K562 (cell line): Measurements from ENCODE around the gene RTL10. TPM values are rescaled to one million over a fixed set of nuclear protein-coding genes. Genes with fewer than 3 reads are reported as not detected.
A peak's percentile ranks its signal among the peaks of the same experiment; 100 is the strongest.

Source experiments
- ETV5 ChIP-seq: sonication (generic); formaldehyde crosslinking; IDR thresholded peaks from 2 replicates; pipeline ENCODE4 v1.4.0; 2020; ENCODE audit warnings: low read depth, mild to moderate bottlenecking, missing genetic modification reagents
- GTF2E2 ChIP-seq: fragments of 200-800 bp; sonication (Bioruptor generic); IDR thresholded peaks from 2 replicates; pipeline ENCODE4 v1.6.1; 2016; ENCODE audit warnings: missing genetic modification characterization, missing compliant biosample characterization
- MGA ChIP-seq: fragments of 450-650 bp; IDR thresholded peaks from 2 replicates; pipeline ENCODE4 v1.6.1; 2016; ENCODE audit warnings: mild to moderate bottlenecking, moderate library complexity
- PATZ1 ChIP-seq: fragments of 250-450 bp; sonication (Bioruptor Pico); IDR thresholded peaks from 2 replicates; pipeline ENCODE4 v1.5.0; 2020; ENCODE audit warnings: mild to moderate bottlenecking, borderline replicate concordance
- ZFP91 ChIP-seq: sonication (generic); formaldehyde crosslinking; IDR thresholded peaks from 2 replicates; pipeline ENCODE4 v1.8.0; 2022; ENCODE audit warnings: mild to moderate bottlenecking, missing genetic modification reagents
- ZNF57 ChIP-seq: fragments of 450-650 bp; formaldehyde crosslinking; IDR thresholded peaks from 2 replicates; pipeline ENCODE4 v1.4.0; 2020; ENCODE audit warnings: mild to moderate bottlenecking, moderate library complexity
- ZNF584 ChIP-seq: fragments of 200-800 bp; sonication (Bioruptor generic); IDR thresholded peaks from 2 replicates; pipeline ENCODE4 v1.6.1; 2016; ENCODE audit warnings: low read depth, mild to moderate bottlenecking, missing genetic modification characterization, missing compliant biosample characterization
- ZNF589 ChIP-seq: fragments of 200-800 bp; sonication (Bioruptor generic); IDR thresholded peaks from 2 replicates; pipeline ENCODE4 v1.6.1; 2016; ENCODE audit warnings: low read depth, missing genetic modification characterization, missing compliant biosample characterization
- polyA plus RNA-seq, 8 experiments: library from polyadenylated mRNA; depleted of rRNA in 4 of 8; stranded (reverse) in 5 of 8; unstranded in 3 of 8; fragments of >200 nt; fragmentation: Nextera tagmentation in 2 of 8; fragmentation: Illumina TruSeq in 1 of 8; extraction: Ambion mirVana in 2 of 8; extraction: Trizol in 1 of 8; gene quantifications; 2 replicates each; pipeline versions ENCODE4 v1.2.1 to v1.2.3, GENCODE V29; 2011 to 2014; ENCODE audit warnings: inconsistent platforms in 1 of 8, missing spikeins in 1 of 8
- total RNA-seq, 7 experiments: library from RNA; depleted of rRNA in 6 of 7; stranded (reverse); fragments of >200 nt in 6 of 7; fragmentation: Illumina TruSeq in 2 of 7; extraction: Trizol in 2 of 7; gene quantifications; 2 replicates each; pipeline versions ENCODE4 v1.2.1 to v1.2.3, GENCODE V29; 2011 to 2021; ENCODE audit warnings: low replicate concordance in 1 of 7

RTL10 gene
- total and polyA plus RNA-seq, 9 of the 15 experiments (the other 6 are each of a cell fraction or from before 2014, with no cell fraction given), result 19.8 to 75.5 (median 32.5) TPM

GRCh38 chr22:19864538-19865106 is 9.9 kb upstream of the RTL10 start (continued):
- no peak for TF ChIP-seq MGA
- TF ChIP-seq PATZ1 (CRISPR knock-in tag), result no peak
- TF ChIP-seq ETV5 (CRISPR knock-in tag), result no peak
- TF ChIP-seq ZFP91 (CRISPR knock-in tag), result no peak
- no peak for TF ChIP-seq ZNF57 (CRISPR knock-in tag)
- TF ChIP-seq ZNF584, result no peak
- 0 out of 2 replicates have a peak, but pooled peaks have one; percentile 47 for TF ChIP-seq ZNF589 (CRISPR knock-in tag)
- no peak for TF ChIP-seq GTF2E2 (tag)
